Measurements from ENCODE around the gene BSPRY.

Gene BSPRY

DNA sequence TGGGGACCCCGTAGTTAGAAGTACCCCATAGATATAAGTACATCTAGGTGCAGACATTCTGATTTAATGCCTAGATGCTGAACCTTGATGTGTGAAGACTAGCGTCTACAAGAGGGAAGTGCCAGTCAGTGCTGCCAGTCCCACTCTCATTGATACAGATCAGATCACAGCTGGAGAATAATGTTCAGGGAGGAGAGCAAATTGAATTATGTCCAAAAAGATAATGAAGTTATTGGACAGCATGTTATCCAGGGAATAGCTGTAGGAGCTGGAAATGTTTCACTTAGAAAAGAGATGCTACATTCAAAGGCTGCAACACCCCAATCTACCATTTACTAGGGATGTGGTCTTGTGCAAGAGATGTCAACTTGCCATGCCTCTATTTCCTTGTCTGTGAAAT, 30.3 kb upstream of the BSPRY start:
- H3K4me1 ChIP-seq (ENCODE audit: low read length), result no peaks in the 10 kb centered on the region
- no peaks in the 10 kb centered on the region for H3K9me3 ChIP-seq (replicated peaks; ENCODE audit: insufficient read depth, low read length)
- no peaks in the 10 kb centered on the region for H3K27me3 ChIP-seq (replicated peaks; ENCODE audit: insufficient read depth, low read length)
- no peak overlapping the region for H2AFZ ChIP-seq (ENCODE audit: low read length)
- DNase-seq, result no peak
- TF ChIP-seq EZH2phosphoT487 (IDR thresholded peaks at IDR 0.05; ENCODE audit: low read length) (no peak), EZH2 (optimal IDR thresholded peaks at IDR 0.05; ENCODE audit: low read depth, low read length) (no peak)
- TF ChIP-seq, protein P1, sequence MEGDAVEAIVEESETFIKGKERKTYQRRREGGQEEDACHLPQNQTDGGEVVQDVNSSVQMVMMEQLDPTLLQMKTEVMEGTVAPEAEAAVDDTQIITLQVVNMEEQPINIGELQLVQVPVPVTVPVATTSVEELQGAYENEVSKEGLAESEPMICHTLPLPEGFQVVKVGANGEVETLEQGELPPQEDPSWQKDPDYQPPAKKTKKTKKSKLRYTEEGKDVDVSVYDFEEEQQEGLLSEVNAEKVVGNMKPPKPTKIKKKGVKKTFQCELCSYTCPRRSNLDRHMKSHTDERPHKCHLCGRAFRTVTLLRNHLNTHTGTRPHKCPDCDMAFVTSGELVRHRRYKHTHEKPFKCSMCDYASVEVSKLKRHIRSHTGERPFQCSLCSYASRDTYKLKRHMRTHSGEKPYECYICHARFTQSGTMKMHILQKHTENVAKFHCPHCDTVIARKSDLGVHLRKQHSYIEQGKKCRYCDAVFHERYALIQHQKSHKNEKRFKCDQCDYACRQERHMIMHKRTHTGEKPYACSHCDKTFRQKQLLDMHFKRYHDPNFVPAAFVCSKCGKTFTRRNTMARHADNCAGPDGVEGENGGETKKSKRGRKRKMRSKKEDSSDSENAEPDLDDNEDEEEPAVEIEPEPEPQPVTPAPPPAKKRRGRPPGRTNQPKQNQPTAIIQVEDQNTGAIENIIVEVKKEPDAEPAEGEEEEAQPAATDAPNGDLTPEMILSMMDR (IDR thresholded peaks at IDR 0.05; ENCODE audit: low read length), result no peak
- H3K27ac ChIP-seq (ENCODE audit: low read length), result no peak overlapping the region
- H3K4me3 ChIP-seq (ENCODE audit: low read length), result no peak overlapping the region
- no peaks in the 10 kb centered on the region for H4K20me1 ChIP-seq (ENCODE audit: insufficient read depth, low read length)
- no peaks in the 10 kb centered on the region for H3K9me2 ChIP-seq (replicated peaks; ENCODE audit: insufficient read depth, low read length)
- H3K4me2 ChIP-seq (ENCODE audit: low read depth, low read length), result no peak overlapping the region
- H3K79me2 ChIP-seq (ENCODE audit: low read length), result no peaks in the 10 kb centered on the region
- H3F3A ChIP-seq (ENCODE audit: insufficient read depth, low read length), result no peaks in the 10 kb centered on the region
- H3K9ac ChIP-seq (ENCODE audit: low read length), result no peak overlapping the region
- no peaks in the 10 kb centered on the region for H3K36me3 ChIP-seq (replicated peaks; ENCODE audit: insufficient read depth, low read length)

DNA sequence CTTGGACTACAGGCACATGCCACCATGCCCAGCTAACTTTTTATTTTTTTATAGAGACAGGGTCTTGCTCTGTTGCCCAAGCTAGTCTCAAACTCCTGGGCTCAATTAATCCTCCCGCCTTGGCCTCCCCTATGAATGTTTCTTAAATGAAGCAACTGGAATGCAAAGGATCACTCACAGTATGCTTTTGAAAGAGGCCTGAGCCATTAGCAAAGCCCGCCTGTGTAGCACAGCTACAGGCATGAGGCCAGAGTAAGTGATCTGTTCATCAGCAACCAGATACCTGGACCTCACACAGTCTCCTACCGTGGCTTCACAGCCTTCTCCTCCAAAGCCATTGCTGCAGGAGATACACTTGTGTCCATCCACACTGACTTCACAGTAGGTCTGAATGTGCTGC, 29.3 kb upstream of the BSPRY start:
- H2AFZ ChIP-seq (ENCODE audit: low read length), result no peak overlapping the region
- no peaks in the 10 kb centered on the region for H4K20me1 ChIP-seq (ENCODE audit: insufficient read depth, low read length)
- no peak for DNase-seq
- no peaks in the 10 kb centered on the region for H3K9me3 ChIP-seq (replicated peaks; ENCODE audit: insufficient read depth, low read length)
- H3K27me3 ChIP-seq (replicated peaks; ENCODE audit: insufficient read depth, low read length), result no peaks in the 10 kb centered on the region
- no peak for TF ChIP-seq EZH2phosphoT487 (IDR thresholded peaks at IDR 0.05; ENCODE audit: low read length)
- TF ChIP-seq, protein P1 (IDR thresholded peaks at IDR 0.05; ENCODE audit: low read length), result no peak
- TF ChIP-seq EZH2 (optimal IDR thresholded peaks at IDR 0.05; ENCODE audit: low read depth, low read length), result no peak
- H3K4me1 ChIP-seq (ENCODE audit: low read length), result no peaks in the 10 kb centered on the region
- no peaks in the 10 kb centered on the region for H3K79me2 ChIP-seq (ENCODE audit: low read length)
- no peaks in the 10 kb centered on the region for H3K9me2 ChIP-seq (replicated peaks; ENCODE audit: insufficient read depth, low read length)
- no peaks in the 10 kb centered on the region for H3K36me3 ChIP-seq (replicated peaks; ENCODE audit: insufficient read depth, low read length)
- no peak overlapping the region for H3K4me3 ChIP-seq (ENCODE audit: low read length)
- no peak overlapping the region for H3K27ac ChIP-seq (ENCODE audit: low read length)
- no peak overlapping the region for H3K4me2 ChIP-seq (ENCODE audit: low read depth, low read length)
- H3F3A ChIP-seq (ENCODE audit: insufficient read depth, low read length), result no peaks in the 10 kb centered on the region
- H3K9ac ChIP-seq (ENCODE audit: low read length), result no peak overlapping the region

DNA sequence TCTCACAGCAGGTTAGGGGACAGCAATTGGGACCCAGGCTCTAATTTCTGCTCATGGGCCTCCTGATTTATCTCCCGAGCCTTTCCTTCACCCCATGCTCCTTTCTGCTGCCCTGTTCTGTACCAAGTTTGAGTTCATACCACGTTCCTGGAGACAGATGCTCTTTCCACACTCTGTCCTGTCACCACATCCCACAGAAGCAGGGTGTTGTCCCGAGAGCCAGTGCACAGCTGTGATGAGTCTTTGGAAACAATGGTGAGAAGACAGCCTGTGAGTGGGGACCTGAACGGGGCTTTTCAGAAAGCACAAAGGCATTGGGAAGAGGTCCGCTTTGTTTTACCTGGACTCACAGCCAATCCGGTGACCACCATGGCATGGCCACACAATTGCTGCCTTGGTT, 26.7 kb upstream of the BSPRY start:
- no peaks in the 10 kb centered on the region for H3K9me3 ChIP-seq (replicated peaks; ENCODE audit: insufficient read depth, low read length)
- H3K79me2 ChIP-seq (ENCODE audit: low read length), result no peaks in the 10 kb centered on the region
- no peaks in the 10 kb centered on the region for H3K27me3 ChIP-seq (replicated peaks; ENCODE audit: insufficient read depth, low read length)
- H3K4me1 ChIP-seq (ENCODE audit: low read length), result no peaks in the 10 kb centered on the region
- no peak overlapping the region for H3K9ac ChIP-seq (ENCODE audit: low read length)
- H2AFZ ChIP-seq (ENCODE audit: low read length), result no peak overlapping the region
- no peak for DNase-seq
- H3K27ac ChIP-seq (ENCODE audit: low read length), result no peak overlapping the region
- no peak overlapping the region for H3K4me3 ChIP-seq (ENCODE audit: low read length)
- H3F3A ChIP-seq (ENCODE audit: insufficient read depth, low read length), result no peaks in the 10 kb centered on the region
- no peaks in the 10 kb centered on the region for H3K9me2 ChIP-seq (replicated peaks; ENCODE audit: insufficient read depth, low read length)
- no peaks in the 10 kb centered on the region for H3K36me3 ChIP-seq (replicated peaks; ENCODE audit: insufficient read depth, low read length)
- H4K20me1 ChIP-seq (ENCODE audit: insufficient read depth, low read length), result no peaks in the 10 kb centered on the region
- no peak overlapping the region for H3K4me2 ChIP-seq (ENCODE audit: low read depth, low read length)
- TF ChIP-seq EZH2 (optimal IDR thresholded peaks at IDR 0.05; ENCODE audit: low read depth, low read length), result no peak
- TF ChIP-seq, protein P1 (IDR thresholded peaks at IDR 0.05; ENCODE audit: low read length), result no peak
- no peak for TF ChIP-seq EZH2phosphoT487 (IDR thresholded peaks at IDR 0.05; ENCODE audit: low read length)
